Measurements from ENCODE around the gene AHR. TPM values are rescaled to one million over a fixed set of nuclear protein-coding genes. Genes with fewer than 3 reads are reported as not detected.
A peak's percentile ranks its signal among the peaks of the same experiment; 100 is the strongest.

The AHR gene
- total RNA-seq, 4 donors from 2014 or later = 12.0 to 13.6 (median 13.1) TPM

- ATAC-seq = no peak
- no peaks in the 10 kb centered on the region for H3K4me1 ChIP-seq
- H3K36me3 ChIP-seq = no peaks in the 10 kb centered on the region
- H3K9me3 ChIP-seq = no peaks in the 10 kb centered on the region
- DNase-seq = no peak
- H3K4me3 ChIP-seq = no peak overlapping the region
- TF ChIP-seq CTCF (IDR thresholded peaks at IDR 0.05 in 4 of 5, conservative IDR thresholded peaks at IDR 0.05 in 1 of 5) = no peak
- TF ChIP-seq POLR2A (IDR thresholded peaks at IDR 0.05) = no peak
- intact Hi-C loops (cut with DNase I; ENCODE audit: low total_unique reads) (no loop called here), in situ Hi-C loops (cut with MboI; ENCODE audit: low sequenced_read_pairs in 4 of 4) (no loop called here)
- H3K27me3 ChIP-seq = no peaks in the 10 kb centered on the region
- H3K27ac ChIP-seq = no peak overlapping the region
These were observed 69.0 kb downstream of the AHR start for GRCh38 chr7:17367502-17367901.

GRCh38 chr7:17368856-17369524, 70.5 kb downstream of the AHR start:
- Histone ChIP-seq H3K27ac (no peak overlapping the region), H3K36me3 (no peaks in the 10 kb centered on the region), H3K9me3 (no peaks in the 10 kb centered on the region), H3K27me3 (no peaks in the 10 kb centered on the region), H3K4me3 (no peak overlapping the region), H3K4me1 (no peaks in the 10 kb centered on the region)
- in situ Hi-C loops (cut with MboI; ENCODE audit: low sequenced_read_pairs in 4 of 4) (no loop called here), intact Hi-C loops (cut with DNase I; ENCODE audit: low total_unique reads) (no loop called here)
- TF ChIP-seq POLR2A (IDR thresholded peaks at IDR 0.05) (no peak), CTCF (IDR thresholded peaks at IDR 0.05 in 4 of 5, conservative IDR thresholded peaks at IDR 0.05 in 1 of 5) (no peak)
- ATAC-seq (no peak), DNase-seq (no peak)

GRCh38 chr7:17369691-17370426, 71.4 kb downstream of the AHR start:
- no peak overlapping the region for H3K27ac ChIP-seq
- H3K36me3 ChIP-seq = no peaks in the 10 kb centered on the region
- no peaks in the 10 kb centered on the region for H3K9me3 ChIP-seq
- intact Hi-C loops (cut with DNase I; ENCODE audit: low total_unique reads) = no loop called here
- no peak for TF ChIP-seq POLR2A (IDR thresholded peaks at IDR 0.05)
- TF ChIP-seq CTCF (IDR thresholded peaks at IDR 0.05 in 4 of 5, conservative IDR thresholded peaks at IDR 0.05 in 1 of 5) = no peak
- DNase-seq = no peak
- no peaks in the 10 kb centered on the region for H3K27me3 ChIP-seq
- in situ Hi-C loops (cut with MboI; ENCODE audit: low sequenced_read_pairs in 4 of 4) = no loop called here
- no peak overlapping the region for H3K4me3 ChIP-seq
- no peaks in the 10 kb centered on the region for H3K4me1 ChIP-seq
- peak in 1 of 2 donors; percentile 60 for ATAC-seq

- in situ Hi-C loops (cut with MboI; ENCODE audit: low sequenced_read_pairs in 4 of 4) (no loop called here), intact Hi-C loops (cut with DNase I; ENCODE audit: low total_unique reads) (no loop called here)
- Histone ChIP-seq H3K4me3 (no peak overlapping the region), H3K27me3 (no peaks in the 10 kb centered on the region), H3K4me1 (no peaks in the 10 kb centered on the region), H3K9me3 (no peaks in the 10 kb centered on the region), H3K36me3 (no peaks in the 10 kb centered on the region), H3K27ac (no peak overlapping the region)
- DNase-seq = no peak
- no peak for ATAC-seq
- no peak for TF ChIP-seq CTCF (IDR thresholded peaks at IDR 0.05 in 4 of 5, conservative IDR thresholded peaks at IDR 0.05 in 1 of 5)
- TF ChIP-seq POLR2A (IDR thresholded peaks at IDR 0.05) = no peak
These were observed 72.6 kb downstream of the AHR start for GRCh38 chr7:17370901-17371585.

All from gastrocnemius medialis (tissue), 4 donors.